OCI-LY3 (cell line): Measurements from ENCODE around the gene AGR3.

Source experiments
- EZH2phosphoT487 ChIP-seq: fragments of 200-600 bp; shearing (Covaris generic); IDR thresholded peaks from 2 replicates; pipeline ENCODE4 v1.6.1; 2018; ENCODE audit warnings: antibody characterized with exemption, mixed run types, low read depth
- TF ChIP-seq, protein P1 (sequence below): fragments of 200-600, 300-600 bp; sonication (generic); IDR thresholded peaks from 2 replicates; pipeline ENCODE4 v1.5.1; 2014; ENCODE audit warnings: antibody characterized with exemption, low read length, low read depth

- TF ChIP-seq, protein P1, sequence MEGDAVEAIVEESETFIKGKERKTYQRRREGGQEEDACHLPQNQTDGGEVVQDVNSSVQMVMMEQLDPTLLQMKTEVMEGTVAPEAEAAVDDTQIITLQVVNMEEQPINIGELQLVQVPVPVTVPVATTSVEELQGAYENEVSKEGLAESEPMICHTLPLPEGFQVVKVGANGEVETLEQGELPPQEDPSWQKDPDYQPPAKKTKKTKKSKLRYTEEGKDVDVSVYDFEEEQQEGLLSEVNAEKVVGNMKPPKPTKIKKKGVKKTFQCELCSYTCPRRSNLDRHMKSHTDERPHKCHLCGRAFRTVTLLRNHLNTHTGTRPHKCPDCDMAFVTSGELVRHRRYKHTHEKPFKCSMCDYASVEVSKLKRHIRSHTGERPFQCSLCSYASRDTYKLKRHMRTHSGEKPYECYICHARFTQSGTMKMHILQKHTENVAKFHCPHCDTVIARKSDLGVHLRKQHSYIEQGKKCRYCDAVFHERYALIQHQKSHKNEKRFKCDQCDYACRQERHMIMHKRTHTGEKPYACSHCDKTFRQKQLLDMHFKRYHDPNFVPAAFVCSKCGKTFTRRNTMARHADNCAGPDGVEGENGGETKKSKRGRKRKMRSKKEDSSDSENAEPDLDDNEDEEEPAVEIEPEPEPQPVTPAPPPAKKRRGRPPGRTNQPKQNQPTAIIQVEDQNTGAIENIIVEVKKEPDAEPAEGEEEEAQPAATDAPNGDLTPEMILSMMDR = no peak
- TF ChIP-seq EZH2phosphoT487 = no peak
Observed at GRCh38 chr7:16916738-16917137, 35.0 kb upstream of the AGR3 start.
